Ovary (tissue), 9 donors: ENCODE data around the gene PTPRN2. TPM values are rescaled to one million over a fixed set of nuclear protein-coding genes. Genes with fewer than 3 reads are reported as not detected.

Experiments
- DNase-seq, 5 donors: peaks; one replicate each; pipeline ENCODE4 v3.0.0-alpha.2; 2019 to 2020
- H3K27ac ChIP-seq, 2 donors: fragments of 200-600 bp; one replicate each; pipeline versions ENCODE4 v1.5.1 to v1.8.0; 2019 to 2022
- H3K27me3 ChIP-seq: fragments of 200-600 bp; one replicate; pipeline ENCODE4 v1.8.0; 2022
- H3K36me3 ChIP-seq: fragments of 200-600 bp; sonication (generic); one replicate; pipeline ENCODE4 v1.5.1; 2019
- H3K4me1 ChIP-seq: one replicate; pipeline ENCODE4 v1.8.1; 2013; ENCODE audit warnings: mild to moderate bottlenecking, moderate library complexity; ENCODE audit not compliant: insufficient read depth
- H3K4me3 ChIP-seq: fragments of 200-600 bp; sonication (generic); one replicate; pipeline ENCODE4 v1.5.1; 2017
- H3K9me3 ChIP-seq, 2 donors: fragments of 200-600 bp in 1 of 2; sonication (generic) in 1 of 2; one replicate each; pipeline versions ENCODE4 v1.5.1 to v1.8.1; 2013 to 2019; ENCODE audit warnings: mild to moderate bottlenecking in 1 of 2, moderate library complexity in 1 of 2
- CTCF ChIP-seq, 3 donors: fragments of 450-650 bp in 2 of 3; fragments of 200-600 bp in 1 of 3; IDR thresholded peaks; one replicate each; pipeline versions ENCODE4 v1.5.1 to v1.8.0; 2016 to 2022; ENCODE audit warnings: antibody characterized with exemption in 3 of 3, mild to moderate bottlenecking in 1 of 3
- EP300 ChIP-seq: sonication (generic); formaldehyde crosslinking; IDR thresholded peaks from one replicate; pipeline ENCODE4 v1.6.1; 2017; ENCODE audit warnings: antibody characterized with exemption
- POLR2A ChIP-seq: fragments of 450-650 bp; IDR thresholded peaks from one replicate; pipeline ENCODE4 v1.6.1; 2017; ENCODE audit warnings: antibody characterized with exemption, mild to moderate bottlenecking, moderate library complexity
- WGBS, 3 donors: extraction: QIAGEN DNeasy Blood & Tissue Kit in 1 of 3; methylation state at CpG; one replicate each; pipeline versions ENCODE4 v1.1.5 to v1.1.7; 2013 to 2017; 5-methylcytosine and 5-hydroxymethylcytosine counted together
- intact Hi-C, 4 donors: fragments of 100-400 bp; cut with DNase I; formaldehyde crosslinking; loops; one replicate each; pipeline versions ENCODE4 v1.11.0 to v1.15.1; 2022 to 2023
- polyA plus RNA-seq, 2 donors: library from polyadenylated mRNA; stranded (reverse); fragments of 200-250 nt in 1 of 2; fragments of 350-450 nt in 1 of 2; fragmentation: Illumina TruSeq in 1 of 2; extraction: RNeasy Lipid Tissue Mini Kit (QIAGEN cat#74804) in 1 of 2; gene quantifications; one replicate each; pipeline ENCODE4 v1.2.3, GENCODE V29; 2013 to 2014
- total RNA-seq, 7 donors: library from RNA; depleted of rRNA in 2 of 7; stranded (reverse); fragments of >200 nt in 2 of 7; fragmentation: NEBNext Ultra II Directional in 3 of 7; extraction: Animal tissue kit (Norgen Biotek cat#: 25700) in 3 of 7; gene quantifications; one replicate each; pipeline versions ENCODE4 v1.1.0 to v1.2.4, GENCODE V29; 2016 to 2023
- donor health status: DM: no; HTN: no; CAD: no; lungs with moderate emphysema.
- donor health status: DM: no; HTN: no; CAD: no.
- donor health status: Bipolar disorder and iron deficiency.
- donor health status: DM: yes; HTN: yes; CAD: no.
- donor health status: DM: no; HTN: no; CAD: no.
- donor health status: DM: yes; HTN: yes; CAD: no.

PTPRN2 gene
- total and polyA plus RNA-seq, 9 donors: 3.5 to 11.1 (median 5.9) TPM

- TF ChIP-seq CTCF (IDR thresholded peaks at IDR 0.05) (no peak), EP300 (no peak), POLR2A (no peak)
- H3K36me3 ChIP-seq: no peaks in the 10 kb centered on the region
- WGBS, 3 donors: 64 to 73% (median 66%) methylated on average over 7 of the region's 7 CpGs
- no peaks in the 10 kb centered on the region for H3K4me1 ChIP-seq
- H3K27me3 ChIP-seq: no peaks in the 10 kb centered on the region
- H3K27ac ChIP-seq: no peak overlapping the region
- no peak for DNase-seq
- intact Hi-C loops: no loop called here
- no peaks in the 10 kb centered on the region for H3K9me3 ChIP-seq
- no peak overlapping the region for H3K4me3 ChIP-seq
Measured at GRCh38 chr7:158564663-158565035, 23.0 kb downstream of the PTPRN2 start.

GRCh38 chr7:158563911-158564662 lies 23.5 kb downstream of the PTPRN2 start:
- no peak for DNase-seq
- H3K27ac ChIP-seq: no peak overlapping the region
- intact Hi-C loops: no loop called here
- H3K4me1 ChIP-seq: no peaks in the 10 kb centered on the region
- H3K9me3 ChIP-seq: no peaks in the 10 kb centered on the region
- H3K27me3 ChIP-seq: no peaks in the 10 kb centered on the region
- no peaks in the 10 kb centered on the region for H3K36me3 ChIP-seq
- TF ChIP-seq POLR2A (no peak), CTCF (IDR thresholded peaks at IDR 0.05) (no peak), EP300 (no peak)
- 66 to 71% (median 68%) methylated on average over 11 of the region's 11 CpGs for WGBS, 3 donors
- no peak overlapping the region for H3K4me3 ChIP-seq

- no peak overlapping the region for H3K27ac ChIP-seq
- H3K27me3 ChIP-seq: no peaks in the 10 kb centered on the region
- H3K4me3 ChIP-seq: no peak overlapping the region
- 82 to 91% (median 89%) methylated on average over 13 of the region's 13 CpGs for WGBS, 3 donors
- H3K4me1 ChIP-seq: no peaks in the 10 kb centered on the region
- no peak for TF ChIP-seq EP300
- no peak for TF ChIP-seq CTCF (IDR thresholded peaks at IDR 0.05)
- no peak for TF ChIP-seq POLR2A
- H3K9me3 ChIP-seq: no peaks in the 10 kb centered on the region
- no peak for DNase-seq
- intact Hi-C loops: no loop called here
- no peaks in the 10 kb centered on the region for H3K36me3 ChIP-seq
Measured at GRCh38 chr7:158563051-158563450, 24.6 kb downstream of the PTPRN2 start.

GRCh38 chr7:158562517-158562916 lies 25.1 kb downstream of the PTPRN2 start:
- no peak for TF ChIP-seq CTCF (IDR thresholded peaks at IDR 0.05)
- TF ChIP-seq EP300: no peak
- no peak for TF ChIP-seq POLR2A
- H3K27me3 ChIP-seq: no peaks in the 10 kb centered on the region
- H3K4me3 ChIP-seq: no peak overlapping the region
- no peaks in the 10 kb centered on the region for H3K4me1 ChIP-seq
- intact Hi-C loops: no loop called here
- H3K27ac ChIP-seq: no peak overlapping the region
- no peaks in the 10 kb centered on the region for H3K36me3 ChIP-seq
- 84 to 91% (median 88%) methylated on average over 6 of the region's 6 CpGs for WGBS, 3 donors
- no peak for DNase-seq
- H3K9me3 ChIP-seq: no peaks in the 10 kb centered on the region
